NCI-H2196 treated with DMSO at 0.1 percent for 48 hours (cell line): Measurements from ENCODE around the gene PUDP.
"Not testable (repeated sequence)": the region's sequence is repeated elsewhere in the genome, so short reads cannot be mapped to it uniquely, and the experiment has no call there.

Experiments used
- DNase-seq: peaks from one replicate; lab custom pipeline; 2025; ENCODE audit not compliant: unreplicated experiment; lab: John Stamatoyannopoulos, UW

PUDP gene

DNA sequence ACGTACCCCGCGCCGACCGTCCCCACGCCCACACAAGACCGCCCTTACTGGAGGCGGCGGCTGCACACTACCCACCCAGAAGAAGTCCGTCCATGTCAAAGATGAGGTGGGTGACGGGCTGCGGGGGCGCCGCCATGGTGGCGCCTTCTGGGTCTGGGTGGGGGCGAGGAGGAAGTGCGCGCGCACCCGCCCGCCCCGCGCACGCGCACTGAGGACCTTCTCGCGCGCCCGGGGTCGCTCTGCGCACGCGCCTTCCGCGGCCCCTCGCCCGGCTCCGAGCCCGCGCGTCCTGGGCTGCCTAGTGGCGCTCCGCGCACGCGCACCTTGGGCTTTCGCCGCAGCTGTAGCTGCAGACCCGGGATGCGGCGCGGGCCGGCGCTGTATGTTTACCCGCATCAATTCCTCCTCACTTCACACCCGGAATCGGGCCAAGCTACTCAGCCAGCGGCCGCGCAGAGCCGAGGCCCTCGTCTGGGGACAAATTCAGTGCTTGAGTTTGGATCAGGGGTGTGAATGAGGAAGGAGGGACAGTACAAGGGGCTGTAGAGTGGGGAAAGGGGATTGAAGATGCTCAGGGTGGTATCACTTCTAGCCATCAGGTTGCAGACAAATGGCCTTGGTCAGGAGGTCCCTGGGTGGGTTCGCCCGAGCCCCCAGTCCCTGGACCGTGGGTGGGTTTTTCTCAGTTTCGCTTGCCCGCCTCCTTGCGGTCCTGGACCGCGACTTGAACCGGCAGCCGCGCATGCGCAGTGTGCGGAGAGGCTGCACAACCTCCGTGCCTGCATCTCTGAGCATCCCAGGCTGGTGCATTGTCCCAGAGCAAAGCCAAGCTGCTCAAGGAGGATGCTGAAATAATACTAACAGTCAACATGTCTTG, at the start of gene PUDP:
PUDP (minus strand) TSS at position 176 of the 877 bp plus-strand sequence; CDS start at position 136, 40 bp downstream.
- peak; percentile 56 for DNase-seq

- DNase-seq = no peak
These were observed 46.7 kb upstream of the PUDP start for GRCh38 chrX:7194606-7195005.

DNA sequence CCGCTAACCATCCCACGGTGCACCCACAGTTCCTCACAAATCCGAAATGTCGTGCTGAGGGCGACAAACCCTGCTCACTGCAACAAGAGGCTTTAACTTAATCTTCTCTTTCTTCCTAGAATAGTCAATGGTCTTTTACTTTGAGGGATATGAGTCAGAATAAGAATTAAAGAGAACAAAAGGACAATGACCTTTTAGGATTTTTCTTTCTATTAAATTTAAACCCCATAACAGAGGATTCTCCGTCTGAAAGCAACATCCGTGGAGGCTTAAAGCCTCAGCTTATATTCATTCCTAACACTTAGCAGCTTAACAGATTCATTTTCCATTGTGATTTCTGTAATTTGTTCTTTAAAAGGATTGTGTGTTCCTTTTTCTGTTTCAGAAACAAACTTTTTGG, 44.9 kb upstream of the PUDP start:
- no peak for DNase-seq

DNA sequence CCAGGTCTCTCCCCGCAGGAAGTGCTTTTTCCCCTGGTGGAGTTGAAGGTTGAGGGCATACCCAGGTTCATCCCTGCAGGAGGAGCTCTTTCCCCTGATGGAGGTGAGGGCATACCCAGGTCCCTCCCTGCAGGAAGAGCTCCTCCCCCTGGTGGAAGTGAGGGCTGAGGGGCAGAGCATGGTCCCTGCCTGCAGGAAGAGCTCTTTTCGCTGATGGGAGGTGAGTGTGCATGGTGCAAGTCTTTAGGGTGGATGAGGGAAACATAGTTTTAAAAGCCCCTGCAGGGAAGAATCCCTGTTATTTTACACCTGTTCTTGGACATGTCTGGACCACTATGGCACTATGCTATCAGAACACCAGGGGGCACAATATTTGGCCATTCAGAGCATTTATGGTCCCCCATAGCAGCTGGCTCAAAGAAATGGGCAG, 43.7 kb upstream of the PUDP start:
- no peak for DNase-seq

DNA sequence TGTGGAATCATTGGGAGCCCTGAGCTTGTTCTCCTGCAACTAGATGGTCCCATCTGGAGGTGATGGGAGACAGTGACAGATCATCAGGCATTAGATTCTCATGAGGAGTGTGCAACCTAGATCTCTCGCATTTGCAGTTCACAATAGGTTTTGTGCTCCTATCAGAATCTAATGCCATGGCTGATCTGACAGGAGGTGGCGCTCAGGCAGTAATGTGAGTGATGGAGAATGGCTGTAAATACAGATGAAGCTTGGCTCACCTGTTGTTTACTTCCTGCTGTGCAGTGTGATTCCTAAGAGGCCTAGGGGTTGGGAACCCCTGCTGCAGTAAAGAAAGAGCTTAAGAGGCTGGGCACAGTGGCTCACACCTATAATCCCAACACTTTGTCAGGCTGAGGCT, 42.2 kb upstream of the PUDP start:
- no peak for DNase-seq

- DNase-seq = no peak
These were observed 40.7 kb upstream of the PUDP start for GRCh38 chrX:7188672-7189071.

DNA sequence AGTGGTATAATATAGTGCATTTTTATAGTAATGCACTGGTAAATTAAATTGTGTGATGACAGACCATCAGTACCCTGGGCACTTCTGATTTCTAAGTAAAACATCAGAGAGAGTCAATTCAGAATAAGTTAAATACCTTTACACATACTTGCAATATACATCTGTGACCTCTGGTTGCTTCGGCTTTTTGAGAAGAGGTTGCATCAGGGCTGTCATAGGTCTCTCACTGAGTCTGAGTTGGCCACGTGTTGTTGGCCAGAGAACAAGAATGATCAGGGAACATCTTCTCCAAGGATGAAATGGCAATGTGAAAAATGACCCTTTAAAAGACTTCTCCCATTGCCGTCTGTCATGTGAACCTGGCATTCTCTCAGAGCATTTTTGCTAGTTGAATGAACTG, 36.9 kb upstream of the PUDP start:
- DNase-seq = no peak

DNA sequence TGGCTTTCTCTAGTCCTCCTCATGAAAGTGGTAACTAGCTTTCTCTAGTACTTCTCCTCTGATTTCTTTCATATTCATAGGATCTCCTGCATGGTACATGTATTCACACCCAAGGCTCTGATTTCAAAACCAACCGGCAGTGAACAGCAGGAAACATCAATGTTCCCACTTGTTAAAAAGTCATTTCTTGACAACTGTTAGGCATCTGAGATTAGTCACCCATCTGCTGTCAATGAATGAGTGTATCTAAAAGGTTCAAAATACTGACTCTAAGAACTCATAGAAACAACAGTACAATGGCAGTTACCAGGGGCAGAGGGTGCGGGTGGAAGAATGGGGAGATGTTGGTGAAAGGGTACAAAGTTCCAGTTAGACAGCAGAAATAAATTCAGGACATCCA, 31.5 kb upstream of the PUDP start:
- DNase-seq = no peak

- not testable (repeated sequence) for DNase-seq
These were observed 30.9 kb upstream of the PUDP start for GRCh38 chrX:7178859-7179258.

GRCh38 chrX:7170898-7171297, 22.9 kb upstream of the PUDP start:
- DNase-seq = no peak

- DNase-seq = no peak
These were observed 21.7 kb upstream of the PUDP start for GRCh38 chrX:7169627-7170026.

GRCh38 chrX:7168371-7168770, 20.4 kb upstream of the PUDP start:
- DNase-seq = no peak

DNA sequence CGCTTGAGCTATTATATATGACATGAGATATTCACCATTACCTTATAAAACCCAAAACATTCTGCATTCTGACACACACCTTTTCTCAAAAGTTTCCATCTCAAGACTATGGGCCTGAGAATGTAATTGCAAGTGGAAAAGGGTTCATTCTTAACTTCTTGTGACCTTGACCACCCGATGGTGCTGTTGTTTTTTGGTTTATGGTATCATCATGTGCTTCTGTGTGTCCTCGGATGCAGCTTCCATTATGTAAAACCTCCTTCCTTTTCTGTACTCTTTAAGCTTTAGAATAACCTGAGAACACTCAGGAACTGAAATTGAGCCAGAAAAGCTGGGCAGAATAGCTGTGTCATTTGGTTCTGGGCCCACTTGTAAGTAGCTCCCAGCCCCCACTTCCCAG, 16.2 kb upstream of the PUDP start:
- DNase-seq = no peak

- no peak for DNase-seq
These were observed 15.3 kb upstream of the PUDP start for GRCh38 chrX:7163146-7163677.

DNA sequence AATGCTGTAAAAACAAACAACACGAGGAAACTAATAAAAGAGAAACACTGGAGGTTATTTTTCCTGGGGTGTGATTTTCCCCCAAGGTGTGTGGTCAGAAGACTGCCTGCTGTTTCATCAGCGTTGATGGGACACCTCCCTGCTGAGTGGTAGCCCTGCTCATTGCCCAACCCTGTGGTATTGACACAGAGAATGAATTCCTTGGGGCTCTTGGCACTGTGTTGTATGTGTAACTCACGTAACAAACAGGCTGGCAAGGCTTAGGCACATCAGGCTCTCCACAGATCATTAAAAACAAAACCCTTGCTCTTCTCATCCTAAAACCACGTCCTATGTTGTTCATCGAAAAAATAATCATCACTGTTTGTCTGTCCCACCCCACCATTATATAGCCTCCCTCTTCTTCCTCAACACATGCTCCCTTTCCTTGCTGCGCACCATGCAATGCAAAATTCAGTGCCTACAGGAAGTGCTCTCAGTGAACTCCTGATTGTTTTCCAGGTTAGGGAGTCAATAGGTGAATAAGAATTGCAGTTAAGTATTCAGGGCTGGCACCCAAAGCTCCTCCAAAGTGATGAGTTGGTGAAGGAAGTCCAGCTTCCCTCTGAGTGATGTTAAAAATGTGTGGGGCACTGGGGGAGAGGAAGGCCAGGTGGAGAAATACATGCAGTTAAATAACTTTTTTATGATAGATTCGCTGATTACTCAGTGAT, 11.4 kb upstream of the PUDP start:
- DNase-seq = no peak

- no peak for DNase-seq
These were observed 10.6 kb upstream of the PUDP start for GRCh38 chrX:7158468-7158990.

GRCh38 chrX:7156879-7157278, 8.9 kb upstream of the PUDP start:
- no peak for DNase-seq

- DNase-seq = no peak
These were observed 7.2 kb upstream of the PUDP start for GRCh38 chrX:7155163-7155562.

DNA sequence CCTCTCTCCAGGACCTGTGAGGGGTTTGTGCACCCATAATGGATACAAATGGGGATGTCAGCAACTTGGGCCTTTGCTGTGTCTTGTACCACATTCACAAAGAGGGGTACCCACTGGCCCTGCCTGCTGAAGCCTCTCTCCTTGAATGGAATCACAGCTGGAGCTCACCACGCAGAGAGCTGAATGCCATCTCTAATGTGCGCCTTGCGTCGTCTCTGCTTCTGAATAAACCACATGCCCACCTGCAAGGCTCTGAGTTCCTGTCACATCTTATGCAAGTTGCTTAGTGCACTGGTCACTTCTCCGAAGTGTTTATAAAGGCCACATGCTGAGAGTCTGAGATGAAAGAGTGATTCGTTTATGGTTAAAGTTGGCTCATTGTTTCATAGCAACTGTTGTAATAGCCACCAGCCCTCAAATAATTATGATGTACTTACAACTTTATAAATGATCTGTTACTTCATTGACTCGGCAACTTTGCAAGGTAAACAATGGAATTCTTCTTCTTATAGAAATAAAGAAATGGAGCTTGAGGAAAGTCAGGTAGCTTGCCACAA, 6.2 kb upstream of the PUDP start:
- no peak for DNase-seq

- DNase-seq = no peak
These were observed 5.3 kb upstream of the PUDP start for GRCh38 chrX:7153231-7153630.

DNA sequence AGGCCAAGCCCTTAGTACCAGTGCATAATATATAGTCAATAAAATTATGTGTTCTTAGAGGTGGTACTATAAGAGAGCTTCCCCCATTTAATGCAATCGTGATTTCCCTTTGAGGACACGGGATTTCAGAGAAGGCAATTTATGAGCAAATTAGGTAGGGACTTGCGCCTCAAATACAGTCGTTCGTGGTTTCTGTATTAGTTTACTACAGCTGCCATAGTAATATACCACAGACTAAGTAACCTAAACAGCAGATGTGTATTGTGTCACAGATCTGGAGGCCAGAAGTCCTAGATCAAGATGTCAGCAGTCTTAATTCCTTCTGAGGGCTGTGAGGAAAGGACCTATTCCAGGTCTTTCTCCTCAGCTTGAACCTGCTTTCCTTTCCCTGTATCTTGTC, 1.5 kb upstream of the PUDP start:
- DNase-seq = no peak
